Smooth muscle cell (in vitro differentiated cells): ENCODE results near the gene LGI2. TPM values are rescaled to one million over a fixed set of nuclear protein-coding genes. Genes with fewer than 3 reads are reported as not detected.
A peak's percentile ranks its signal among the peaks of the same experiment; 100 is the strongest.

ENCODE experiments used
- DNase-seq: peaks from one replicate; lab custom pipeline; 2025; ENCODE audit not compliant: unreplicated experiment; lab: John Stamatoyannopoulos, UW
- H2AFZ ChIP-seq: fragments of 200-600 bp; sonication (generic); 2 replicates; pipeline ENCODE4 v1.6.0; 2016; ENCODE audit warnings: antibody characterized with exemption, low read depth, mild to moderate bottlenecking
- H3F3A ChIP-seq: fragments of 200-600 bp; sonication (generic); 2 replicates; pipeline ENCODE4 v1.6.0; 2017; ENCODE audit warnings: antibody characterized with exemption, low read depth
- H3K27ac ChIP-seq: fragments of 200-600 bp; sonication (generic); 2 replicates; pipeline ENCODE4 v1.5.1; 2016; ENCODE audit warnings: low read depth, mild to moderate bottlenecking
- H3K27me3 ChIP-seq: fragments of 200-600 bp; sonication (generic); 2 replicates; pipeline ENCODE4 v1.6.1; 2016; ENCODE audit warnings: low read depth, mild to moderate bottlenecking
- H3K36me3 ChIP-seq: fragments of 200-600 bp; sonication (generic); 2 replicates; pipeline ENCODE4 v1.5.1; 2016; ENCODE audit warnings: low read depth
- H3K4me1 ChIP-seq: fragments of 200-600 bp; sonication (generic); 2 replicates; pipeline ENCODE4 v1.5.1; 2016; ENCODE audit warnings: low read depth
- H3K4me2 ChIP-seq: fragments of 200-600 bp; sonication (generic); 2 replicates; pipeline ENCODE4 v1.6.0; 2016; ENCODE audit warnings: mild to moderate bottlenecking
- H3K4me3 ChIP-seq: fragments of 200-600 bp; sonication (generic); 2 replicates; pipeline ENCODE4 v1.5.1; 2016; ENCODE audit warnings: mild to moderate bottlenecking
- H3K79me2 ChIP-seq: fragments of 200-600 bp; sonication (generic); 2 replicates; pipeline ENCODE4 v1.6.0; 2016; ENCODE audit warnings: low read depth, mild to moderate bottlenecking
- H3K9ac ChIP-seq: fragments of 200-600 bp; sonication (generic); 2 replicates; pipeline ENCODE4 v1.6.0; 2016; ENCODE audit warnings: low read depth
- H3K9me3 ChIP-seq: fragments of 200-600 bp; sonication (generic); replicated peaks from 2 replicates; pipeline ENCODE4 v1.5.1; 2016; ENCODE audit warnings: low read depth
- H4K20me1 ChIP-seq: fragments of 200-600 bp; sonication (generic); 2 replicates; pipeline ENCODE4 v1.6.0; 2016; ENCODE audit warnings: low read depth
- WGBS: methylation state at CpG from one replicate; pipeline ENCODE4 v1.1.7; 2016; ENCODE audit warnings: low lambda C conversion rate; 5-methylcytosine and 5-hydroxymethylcytosine counted together
- polyA plus RNA-seq: library from polyadenylated mRNA; unstranded; fragments of >200 nt; fragmentation: Nextera tagmentation; extraction: Ambion mirVana; gene quantifications from 2 replicates; pipeline ENCODE4 v1.2.1, GENCODE V29; 2016
- total RNA-seq: library from RNA; depleted of rRNA; stranded (reverse); fragments of >200 nt; gene quantifications from 2 replicates; pipeline ENCODE4 v1.2.3, GENCODE V29; 2014
- TF ChIP-seq, protein P1 (sequence below): fragments of 200-600 bp; sonication (generic); IDR thresholded peaks from 2 replicates; pipeline ENCODE4 v1.5.1; 2017; ENCODE audit warnings: borderline replicate concordance, mild to moderate bottlenecking, antibody characterized with exemption; ENCODE audit not compliant: insufficient read depth, poor library complexity, severe bottlenecking

Gene LGI2
- total and polyA plus RNA-seq, 2 experiments from 2014 or later: 3.1 to 9.3 TPM

- H3K9me3 ChIP-seq: no peaks in the 10 kb centered on the region
- H3K9ac ChIP-seq: no peak overlapping the region
- no peaks in the 10 kb centered on the region for H4K20me1 ChIP-seq
- no peak overlapping the region for H3K4me3 ChIP-seq
- WGBS: 93% methylated on average over 4 of the region's 4 CpGs
- no peak for DNase-seq
- H3K4me2 ChIP-seq: no peak overlapping the region
- TF ChIP-seq, protein P1, sequence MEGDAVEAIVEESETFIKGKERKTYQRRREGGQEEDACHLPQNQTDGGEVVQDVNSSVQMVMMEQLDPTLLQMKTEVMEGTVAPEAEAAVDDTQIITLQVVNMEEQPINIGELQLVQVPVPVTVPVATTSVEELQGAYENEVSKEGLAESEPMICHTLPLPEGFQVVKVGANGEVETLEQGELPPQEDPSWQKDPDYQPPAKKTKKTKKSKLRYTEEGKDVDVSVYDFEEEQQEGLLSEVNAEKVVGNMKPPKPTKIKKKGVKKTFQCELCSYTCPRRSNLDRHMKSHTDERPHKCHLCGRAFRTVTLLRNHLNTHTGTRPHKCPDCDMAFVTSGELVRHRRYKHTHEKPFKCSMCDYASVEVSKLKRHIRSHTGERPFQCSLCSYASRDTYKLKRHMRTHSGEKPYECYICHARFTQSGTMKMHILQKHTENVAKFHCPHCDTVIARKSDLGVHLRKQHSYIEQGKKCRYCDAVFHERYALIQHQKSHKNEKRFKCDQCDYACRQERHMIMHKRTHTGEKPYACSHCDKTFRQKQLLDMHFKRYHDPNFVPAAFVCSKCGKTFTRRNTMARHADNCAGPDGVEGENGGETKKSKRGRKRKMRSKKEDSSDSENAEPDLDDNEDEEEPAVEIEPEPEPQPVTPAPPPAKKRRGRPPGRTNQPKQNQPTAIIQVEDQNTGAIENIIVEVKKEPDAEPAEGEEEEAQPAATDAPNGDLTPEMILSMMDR: no peak
- H3F3A ChIP-seq: no peaks in the 10 kb centered on the region
- no peaks in the 10 kb centered on the region for H3K36me3 ChIP-seq
- H3K27me3 ChIP-seq: no peaks in the 10 kb centered on the region
- H3K4me1 ChIP-seq: no peaks in the 10 kb centered on the region
- H2AFZ ChIP-seq: no peak overlapping the region
- no peak overlapping the region for H3K27ac ChIP-seq
- no peaks in the 10 kb centered on the region for H3K79me2 ChIP-seq
Observed at GRCh38 chr4:24967346-24967745, 63.4 kb downstream of the LGI2 start.

DNA sequence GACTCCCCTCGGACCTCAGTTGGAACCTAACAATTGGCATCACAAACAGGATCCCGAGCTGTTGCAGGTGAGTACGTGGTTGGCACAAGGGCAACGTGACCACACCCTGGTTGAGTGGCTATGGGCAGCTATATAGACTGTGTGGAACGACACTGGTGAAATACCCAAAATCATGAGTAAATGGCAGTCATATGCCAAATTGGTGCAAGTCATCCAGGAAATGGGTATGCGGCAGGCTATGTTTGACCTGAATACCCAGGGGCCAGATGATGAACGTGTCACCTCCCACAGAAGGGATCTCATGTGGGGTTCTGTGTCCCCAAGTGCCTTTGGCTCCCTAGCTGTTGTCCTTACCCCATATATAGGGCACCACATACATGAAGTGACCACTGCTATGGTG, 64.7 kb downstream of the LGI2 start:
- no peaks in the 10 kb centered on the region for H4K20me1 ChIP-seq
- no peak for DNase-seq
- H3F3A ChIP-seq: no peaks in the 10 kb centered on the region
- TF ChIP-seq, protein P1: no peak
- no peaks in the 10 kb centered on the region for H3K4me1 ChIP-seq
- H3K9me3 ChIP-seq: no peaks in the 10 kb centered on the region
- H3K4me2 ChIP-seq: no peak overlapping the region
- no peak overlapping the region for H3K27ac ChIP-seq
- no peaks in the 10 kb centered on the region for H3K36me3 ChIP-seq
- no peaks in the 10 kb centered on the region for H3K79me2 ChIP-seq
- WGBS: 79% methylated on average over 7 of the region's 7 CpGs
- no peaks in the 10 kb centered on the region for H3K27me3 ChIP-seq
- no peak overlapping the region for H2AFZ ChIP-seq
- no peak overlapping the region for H3K4me3 ChIP-seq
- H3K9ac ChIP-seq: no peak overlapping the region

DNA sequence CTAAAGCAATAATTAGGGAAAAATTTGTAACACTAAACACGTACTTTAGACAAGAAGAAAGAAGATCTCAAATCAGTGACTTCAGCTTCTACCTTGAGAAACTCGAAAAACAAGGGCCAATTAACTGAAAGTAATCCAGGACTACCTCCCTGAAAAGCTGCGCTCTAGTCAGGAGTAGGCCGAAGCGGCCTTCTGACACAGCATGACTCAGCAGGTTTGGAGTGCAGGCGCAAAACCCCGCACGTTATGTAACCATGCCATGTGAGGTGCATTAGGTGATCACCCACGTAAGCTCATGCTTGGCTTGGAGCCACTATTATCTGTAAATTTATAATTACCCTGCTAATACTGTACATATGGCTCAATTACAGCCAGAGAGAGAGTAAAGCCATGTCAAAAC, 65.1 kb downstream of the LGI2 start:
- no peaks in the 10 kb centered on the region for H4K20me1 ChIP-seq
- H3F3A ChIP-seq: no peaks in the 10 kb centered on the region
- DNase-seq: no peak
- H3K4me1 ChIP-seq: no peaks in the 10 kb centered on the region
- H3K36me3 ChIP-seq: no peaks in the 10 kb centered on the region
- H3K4me2 ChIP-seq: no peak overlapping the region
- WGBS: 76% methylated on average over 9 of the region's 9 CpGs
- no peaks in the 10 kb centered on the region for H3K27me3 ChIP-seq
- TF ChIP-seq, protein P1: no peak
- no peak overlapping the region for H2AFZ ChIP-seq
- H3K4me3 ChIP-seq: no peak overlapping the region
- no peak overlapping the region for H3K9ac ChIP-seq
- peak overlapping the region; percentile 20 for H3K27ac ChIP-seq
- H3K79me2 ChIP-seq: no peaks in the 10 kb centered on the region
- H3K9me3 ChIP-seq: no peaks in the 10 kb centered on the region

DNA sequence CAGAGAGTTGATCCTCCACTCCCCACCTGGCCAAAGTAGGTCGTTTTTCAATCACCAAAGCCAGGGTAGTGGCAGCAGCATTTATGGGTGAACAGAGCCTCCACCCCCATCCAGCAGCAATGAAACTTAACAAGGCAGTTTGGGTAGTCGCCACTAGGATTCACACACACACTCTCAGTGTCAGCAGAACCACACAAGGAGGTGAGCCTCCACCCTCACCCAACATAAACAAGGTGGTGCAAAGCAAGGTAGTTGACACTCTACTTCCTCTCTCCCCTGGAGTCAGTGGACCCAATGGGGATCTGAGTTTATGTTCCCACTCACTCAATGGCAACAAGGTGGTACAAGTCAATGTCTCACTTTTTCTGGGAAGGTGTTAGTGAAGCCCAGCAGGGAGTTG, 67.5 kb downstream of the LGI2 start:
- Histone ChIP-seq H3K9ac (no peak overlapping the region), H3K9me3 (no peaks in the 10 kb centered on the region), H3K79me2 (no peaks in the 10 kb centered on the region), H3K4me3 (no peak overlapping the region), H3K36me3 (no peaks in the 10 kb centered on the region), H2AFZ (no peak overlapping the region), H3K4me1 (no peaks in the 10 kb centered on the region), H3K4me2 (no peak overlapping the region), H3K27me3 (no peaks in the 10 kb centered on the region), H3F3A (no peaks in the 10 kb centered on the region), H4K20me1 (no peaks in the 10 kb centered on the region), H3K27ac (no peak overlapping the region)
- 78% methylated on average over 2 of the region's 2 CpGs for WGBS
- no peak for DNase-seq
- TF ChIP-seq, protein P1: no peak
